Caco-2 (cell line): Measurements from ENCODE around the gene NACC1. TPM values are rescaled to one million over a fixed set of nuclear protein-coding genes. Genes with fewer than 3 reads are reported as not detected.
A peak's percentile ranks its signal among the peaks of the same experiment; 100 is the strongest.

Source experiments
- BruUV-seq: library from RNA; stranded (reverse); fragments of 400-500 nt; replicated peaks from 2 replicates; lab custom pipeline; 2021; lab: Mats Ljungman, UMichigan
- CTCF ChIA-PET: fragments of 300-600 bp; sonication (Branson Sonifier 250); formaldehyde crosslinking; loops from one replicate; lab custom pipeline; 2022; ENCODE audit warnings: antibody characterized with exemption; lab: Charles Lee
- POLR2A ChIA-PET: fragments of 300-600 bp; sonication (Branson Sonifier 250); formaldehyde crosslinking; loops from one replicate; lab custom pipeline; 2022; ENCODE audit warnings: antibody characterized with exemption; lab: Charles Lee
- DNase-seq, 2 experiments: peaks; one replicate each; pipeline versions ENCODE4 v3.0.0 to v3.0.0-alpha.2; 2020 to 2022
- H3K27me3 ChIP-seq: replicated peaks from 2 replicates; pipeline ENCODE4 v1.6.0; 2011; ENCODE audit warnings: low read length; ENCODE audit not compliant: control insufficient read depth, insufficient read depth
- H3K36me3 ChIP-seq: 2 replicates; pipeline ENCODE4 v1.5.1; 2011; ENCODE audit warnings: low read length; ENCODE audit not compliant: control insufficient read depth, insufficient read depth
- H3K4me1 ChIP-seq: fragments of 250-450 bp; sonication (Bioruptor Pico); 2 replicates; pipeline ENCODE4 v1.5.1; 2020; ENCODE audit warnings: mild to moderate bottlenecking
- H3K4me3 ChIP-seq: 2 replicates; pipeline ENCODE4 v1.5.1; 2011; ENCODE audit warnings: low read depth, mild to moderate bottlenecking, control low read depth, low read length
- H3K9me3 ChIP-seq: fragments of 250-450 bp; sonication (Bioruptor Pico); 2 replicates; pipeline ENCODE4 v1.5.1; 2020; ENCODE audit warnings: mild to moderate bottlenecking, moderate library complexity
- H3K27ac Mint-ChIP-seq: one replicate; pipeline ENCODE4 v1.8.0; 2022; ENCODE audit warnings: mixed read lengths; ENCODE audit not compliant: unreplicated experiment
- H3K27me3 Mint-ChIP-seq: one replicate; pipeline ENCODE4 v1.8.0; 2022; ENCODE audit warnings: mixed read lengths; ENCODE audit not compliant: insufficient read depth, unreplicated experiment
- H3K36me3 Mint-ChIP-seq: one replicate; pipeline ENCODE4 v1.8.0; 2022; ENCODE audit warnings: mild to moderate bottlenecking, mixed read lengths; ENCODE audit not compliant: insufficient read depth, unreplicated experiment
- H3K4me1 Mint-ChIP-seq: one replicate; pipeline ENCODE4 v1.8.0; 2022; ENCODE audit warnings: low read depth, mixed read lengths; ENCODE audit not compliant: unreplicated experiment
- H3K4me3 Mint-ChIP-seq: one replicate; pipeline ENCODE4 v1.8.0; 2022; ENCODE audit warnings: mild to moderate bottlenecking, moderate library complexity, mixed read lengths; ENCODE audit not compliant: unreplicated experiment
- H3K9me3 Mint-ChIP-seq: one replicate; pipeline ENCODE4 v1.8.0; 2022; ENCODE audit warnings: mixed read lengths; ENCODE audit not compliant: unreplicated experiment
- CTCF ChIP-seq, 2 experiments: fragments of 200-600 bp in 1 of 2; IDR thresholded peaks; 1 replicate in 1 of 2; 2 replicates in 1 of 2; pipeline versions ENCODE4 v1.5.1 to v1.8.0; 2011 to 2022; ENCODE audit warnings: antibody characterized with exemption in 1 of 2, control low read depth in 1 of 2, inconsistent platforms in 1 of 2, low read depth in 1 of 2, low read length in 1 of 2, mild to moderate bottlenecking in 1 of 2, moderate library complexity in 1 of 2; ENCODE audit not compliant: insufficient read depth in 1 of 2, severe bottlenecking in 1 of 2, unreplicated experiment in 1 of 2
- intact Hi-C: fragments of 100-400 bp; cut with micrococcal nuclease; formaldehyde crosslinking; loops from one replicate; pipeline ENCODE4 v1.10.0; 2022; ENCODE audit not compliant: unreplicated experiment
- total RNA-seq: library from RNA; stranded (reverse); gene quantifications from 2 replicates; pipeline ENCODE4 v1.2.3, GENCODE V29; 2022

The NACC1 gene
- total RNA-seq, 1 experiment from 2014 or later = 89.6 TPM

GRCh38 chr19:13162724-13163608 lies 44.9 kb downstream of the NACC1 start:
- Mint-ChIP-seq H3K27ac (peak overlapping the region; percentile 93), H3K4me3 (peak overlapping the region; percentile 79), H3K9me3 (no peaks in the 10 kb centered on the region), H3K36me3 (peaks cover 25% of the 10 kb centered on the region), H3K27me3 (no peaks in the 10 kb centered on the region), H3K4me1 (peaks cover 14% of the 10 kb centered on the region)
- Histone ChIP-seq H3K9me3 (no peaks in the 10 kb centered on the region), H3K27me3 (no peaks in the 10 kb centered on the region), H3K36me3 (no peaks in the 10 kb centered on the region), H3K4me3 (peak overlapping the region; percentile 48), H3K4me1 (peaks cover 38% of the 10 kb centered on the region)
- ChIA-PET POLR2A (interaction anchor here (0.6 to 3.4 kb wide), 4 partner anchors 9 to 26 kb away, joined by 3 to 29 read pairs (median 3); no protein-coding TSS in a partner anchor), CTCF (interaction anchor here (1.1 to 2.1 kb wide), 4 partner anchors 8 to 185 kb away, joined by 3 to 9 read pairs (median 6); partner anchors contain the start of genes IER2 and STX10)
- TSS peak; percentile 78 for BruUV-seq
- TF ChIP-seq CTCF (IDR thresholded peaks at IDR 0.05; ENCODE audit: insufficient read depth in 1 of 2, low read depth in 1 of 2, low read length in 1 of 2, severe bottlenecking in 1 of 2, unreplicated experiment in 1 of 2) = no peak
- intact Hi-C loops = loop anchor here (1.0 to 5.0 kb wide), 2 partner anchors 8 to 69 kb away; no protein-coding TSS in a partner anchor
- peak; percentile 99 for DNase-seq

- Histone ChIP-seq H3K4me3 (peak overlapping the region; percentile 48), H3K36me3 (no peaks in the 10 kb centered on the region), H3K9me3 (no peaks in the 10 kb centered on the region), H3K4me1 (peaks cover 44% of the 10 kb centered on the region), H3K27me3 (no peaks in the 10 kb centered on the region)
- no peaks in the 10 kb centered on the region for H3K9me3 Mint-ChIP-seq
- no peaks in the 10 kb centered on the region for H3K27me3 Mint-ChIP-seq
- intact Hi-C loops = loop anchor here (1.0 to 5.0 kb wide), 3 partner anchors 8 to 69 kb away; partner anchors contain the start of genes IER2 and STX10
- peaks cover 14% of the 10 kb centered on the region for H3K4me1 Mint-ChIP-seq
- TF ChIP-seq CTCF (IDR thresholded peaks at IDR 0.05; ENCODE audit: insufficient read depth in 1 of 2, low read depth in 1 of 2, low read length in 1 of 2, severe bottlenecking in 1 of 2, unreplicated experiment in 1 of 2) = no peak
- peaks cover 25% of the 10 kb centered on the region for H3K36me3 Mint-ChIP-seq
- BruUV-seq = no TSS peak
- ChIA-PET CTCF (interaction anchor here (1.1 to 2.1 kb wide), 4 partner anchors 9 to 186 kb away, joined by 3 to 9 read pairs (median 6); partner anchors contain the start of genes IER2 and STX10), POLR2A (interaction anchor here (0.6 to 3.4 kb wide), 8 partner anchors 8 to 973 kb away, joined by 3 to 29 read pairs (median 4); partner anchors contain the start of gene NACC1)
- H3K27ac Mint-ChIP-seq = peak overlapping the region; percentile 93
- DNase-seq = peak; percentile 80 to 90
- H3K4me3 Mint-ChIP-seq = peak overlapping the region; percentile 79
These were observed 45.7 kb downstream of the NACC1 start for GRCh38 chr19:13163609-13164342.
